ENCODE results near the gene ARMCX1.
"Not testable (repeated sequence)": the region's sequence is repeated elsewhere in the genome, so short reads cannot be mapped to it uniquely, and the experiment has no call there.

- TF ChIP-seq CTCF (conservative IDR thresholded peaks at IDR 0.05); ZFX (IDR thresholded peaks at IDR 0.05): not testable (repeated sequence)
These were observed 47.4 kb upstream of the ARMCX1 start for GRCh38 chrX:101502929-101503328.

All from C4-2B (cell line).